Fibroblast of pulmonary artery (primary cell): ENCODE measurements around the gene TMIGD1.

Source experiments
- DNase-seq: peaks from one replicate; pipeline ENCODE4 v3.0.0-alpha.2; 2010; ENCODE audit warnings: low read depth
- H3K4me3 ChIP-seq: replicated peaks from 2 replicates; pipeline ENCODE4 v1.5.1; 2011; ENCODE audit warnings: low read depth, mild to moderate bottlenecking, control low read depth, low read length, moderate library complexity
- TF ChIP-seq, protein P1 (sequence below): IDR thresholded peaks from 2 replicates; pipeline ENCODE4 v1.5.1; 2011; ENCODE audit warnings: mild to moderate bottlenecking, control low read depth, low read length, inconsistent platforms; ENCODE audit errors: missing control alignments

The TMIGD1 gene

DNA sequence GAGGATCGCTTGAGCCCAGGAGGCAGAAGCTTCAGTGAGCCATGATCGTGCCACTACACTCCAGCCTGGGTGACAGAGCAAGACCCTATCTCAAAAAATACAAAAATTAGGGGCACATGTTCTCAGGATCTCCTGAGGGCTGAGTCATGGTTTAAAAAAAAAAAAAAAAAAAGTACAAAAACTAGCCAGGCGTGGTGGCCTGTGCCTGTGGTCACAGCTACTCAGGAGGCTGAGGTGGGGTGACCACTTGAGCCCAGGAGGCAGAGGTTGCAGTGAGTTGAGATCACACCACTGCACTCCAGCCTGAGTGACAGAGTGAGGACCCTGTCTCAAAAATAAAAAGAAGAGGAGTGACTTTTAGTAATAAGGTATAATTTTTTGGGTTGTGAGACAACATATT, 59.0 kb downstream of the TMIGD1 start:
- TF ChIP-seq, protein P1, sequence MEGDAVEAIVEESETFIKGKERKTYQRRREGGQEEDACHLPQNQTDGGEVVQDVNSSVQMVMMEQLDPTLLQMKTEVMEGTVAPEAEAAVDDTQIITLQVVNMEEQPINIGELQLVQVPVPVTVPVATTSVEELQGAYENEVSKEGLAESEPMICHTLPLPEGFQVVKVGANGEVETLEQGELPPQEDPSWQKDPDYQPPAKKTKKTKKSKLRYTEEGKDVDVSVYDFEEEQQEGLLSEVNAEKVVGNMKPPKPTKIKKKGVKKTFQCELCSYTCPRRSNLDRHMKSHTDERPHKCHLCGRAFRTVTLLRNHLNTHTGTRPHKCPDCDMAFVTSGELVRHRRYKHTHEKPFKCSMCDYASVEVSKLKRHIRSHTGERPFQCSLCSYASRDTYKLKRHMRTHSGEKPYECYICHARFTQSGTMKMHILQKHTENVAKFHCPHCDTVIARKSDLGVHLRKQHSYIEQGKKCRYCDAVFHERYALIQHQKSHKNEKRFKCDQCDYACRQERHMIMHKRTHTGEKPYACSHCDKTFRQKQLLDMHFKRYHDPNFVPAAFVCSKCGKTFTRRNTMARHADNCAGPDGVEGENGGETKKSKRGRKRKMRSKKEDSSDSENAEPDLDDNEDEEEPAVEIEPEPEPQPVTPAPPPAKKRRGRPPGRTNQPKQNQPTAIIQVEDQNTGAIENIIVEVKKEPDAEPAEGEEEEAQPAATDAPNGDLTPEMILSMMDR: no peak
- DNase-seq: no peak
- no peak overlapping the region for H3K4me3 ChIP-seq

DNA sequence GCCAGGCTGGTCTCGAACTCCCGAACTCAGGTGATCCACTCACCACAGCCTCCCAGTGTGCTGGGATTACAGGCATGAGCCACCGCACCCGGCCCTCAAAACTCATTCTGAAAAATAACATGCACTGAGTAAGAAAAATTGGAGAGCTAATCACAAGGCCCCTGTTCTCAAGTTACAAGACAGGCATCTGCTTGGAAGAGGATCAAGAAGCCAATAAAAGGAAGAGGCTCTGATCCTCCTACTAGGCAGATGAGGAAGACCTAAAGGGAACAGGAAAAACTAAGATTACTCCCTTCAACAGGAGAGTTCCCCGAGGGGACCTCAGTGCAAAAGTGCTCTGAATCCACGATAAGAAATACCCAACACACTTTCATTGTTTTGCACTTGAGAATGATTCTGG, 60.5 kb downstream of the TMIGD1 start:
- no peak overlapping the region for H3K4me3 ChIP-seq
- DNase-seq: peak; percentile 20
- TF ChIP-seq, protein P1: no peak

DNA sequence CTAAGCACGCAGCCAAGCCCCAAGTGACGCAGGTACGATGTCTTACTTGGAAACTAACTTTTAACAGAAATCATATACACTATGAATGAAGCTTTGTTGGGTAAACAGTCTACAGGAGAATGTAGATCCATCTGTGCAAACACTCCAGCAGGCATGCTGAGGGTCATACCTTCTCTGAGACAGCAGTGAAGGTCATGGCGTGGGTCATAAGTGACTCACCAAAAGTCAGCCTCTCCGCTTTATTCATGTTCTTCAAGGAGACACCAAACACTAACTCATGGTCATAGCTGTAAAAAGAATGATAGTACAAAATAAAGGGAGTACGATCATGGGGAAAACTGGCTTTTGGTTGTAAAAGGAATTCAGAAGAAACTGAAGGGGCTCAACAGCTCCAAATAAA, 62.8 kb downstream of the TMIGD1 start:
- peak; percentile 23 for DNase-seq
- TF ChIP-seq, protein P1: no peak
- H3K4me3 ChIP-seq: no peak overlapping the region

DNA sequence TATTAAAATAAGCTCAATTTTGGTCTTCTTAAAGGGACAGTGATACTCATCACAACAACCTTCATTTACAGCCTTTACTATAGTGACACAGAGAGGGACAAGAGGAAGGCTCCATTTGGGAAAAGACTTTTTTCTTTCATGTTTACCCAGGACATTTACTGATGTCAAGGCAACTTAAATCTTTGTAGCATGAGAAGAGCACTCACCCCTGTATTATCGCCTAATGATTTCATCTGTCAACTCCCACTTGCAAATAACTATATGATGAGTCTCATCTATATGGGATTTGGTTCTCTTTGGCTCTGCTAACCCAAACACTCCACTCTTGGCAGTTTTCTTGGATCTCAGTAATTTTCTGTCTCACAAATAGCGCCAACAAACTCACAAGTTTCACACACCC, 66.2 kb downstream of the TMIGD1 start:
- peak; percentile 59 for DNase-seq

More for the DNA sequence above, 66.2 kb downstream of the TMIGD1 start:
- H3K4me3 ChIP-seq: no peak overlapping the region
- TF ChIP-seq, protein P1: no peak
